SK-N-SH treated with all-trans-retinoic acid at 6 μM for 48 hours (cell line): ENCODE data around the gene GPC2.
A peak's percentile ranks its signal among the peaks of the same experiment; 100 is the strongest.
"Not testable (repeated sequence)": the region's sequence is repeated elsewhere in the genome, so short reads cannot be mapped to it uniquely, and the experiment has no call there.

ENCODE experiments used
- ATAC-seq: fragments of 200-7000 bp; cut with Tn5 transposase; 3 replicates; pipeline ENCODE4 v1.9.1; 2020; ENCODE audit warnings: mild to moderate bottlenecking, moderate library complexity
- ESRRG ChIP-seq: fragments of 250-450 bp; sonication (Bioruptor Pico); IDR thresholded peaks from 2 replicates; pipeline ENCODE4 v1.6.1; 2021; ENCODE audit warnings: mild to moderate bottlenecking
- GLIS3 ChIP-seq: fragments of 250-450 bp; sonication (Bioruptor Pico); IDR thresholded peaks from 2 replicates; pipeline ENCODE4 v1.5.0; 2020; ENCODE audit warnings: mild to moderate bottlenecking, moderate library complexity
- ISL1 ChIP-seq: fragments of 250-450 bp; sonication (Bioruptor Pico); IDR thresholded peaks from 2 replicates; pipeline ENCODE4 v2.1.2; 2022; ENCODE audit warnings: mild to moderate bottlenecking, moderate library complexity
- OSR1 ChIP-seq: fragments of 250-450 bp; sonication (Bioruptor Pico); IDR thresholded peaks from 2 replicates; pipeline ENCODE4 v1.8.0; 2022; ENCODE audit warnings: moderate library complexity, mild to moderate bottlenecking, inconsistent platforms
- PPARA ChIP-seq: fragments of 250-450 bp; sonication (Bioruptor Pico); IDR thresholded peaks from 2 replicates; pipeline ENCODE4 v1.5.0; 2020; ENCODE audit warnings: mild to moderate bottlenecking, borderline replicate concordance
- RARB ChIP-seq: fragments of 250-450 bp; sonication (Bioruptor Pico); IDR thresholded peaks from 2 replicates; pipeline ENCODE4 v1.8.0; 2021; ENCODE audit warnings: mild to moderate bottlenecking, moderate library complexity
- TCF4 ChIP-seq: fragments of 250-450 bp; sonication (Bioruptor Pico); IDR thresholded peaks from 2 replicates; pipeline ENCODE4 v1.8.0; 2021; ENCODE audit warnings: mild to moderate bottlenecking, moderate library complexity, borderline replicate concordance
- TOX ChIP-seq: fragments of 250-450 bp; sonication (Bioruptor Pico); IDR thresholded peaks from 2 replicates; pipeline ENCODE4 v1.8.0; 2021; ENCODE audit warnings: mild to moderate bottlenecking, moderate library complexity, borderline replicate concordance
- ZC3H10 ChIP-seq: fragments of 250-450 bp; sonication (Bioruptor Pico); IDR thresholded peaks from 2 replicates; pipeline ENCODE4 v1.5.1; 2021; ENCODE audit warnings: mild to moderate bottlenecking, moderate library complexity
- ZNF70 ChIP-seq: fragments of 450-650 bp; formaldehyde crosslinking; IDR thresholded peaks from 2 replicates; pipeline ENCODE4 v1.5.0; 2020; ENCODE audit warnings: mild to moderate bottlenecking, moderate library complexity
- ZNF8 ChIP-seq: fragments of 450-650 bp; formaldehyde crosslinking; IDR thresholded peaks from 2 replicates; pipeline ENCODE4 v1.5.0; 2020; ENCODE audit warnings: mild to moderate bottlenecking, moderate library complexity
- TF ChIP-seq, protein P1 (sequence below): fragments of 250-450 bp; sonication (Bioruptor Pico); IDR thresholded peaks from 2 replicates; pipeline ENCODE4 v1.8.0; 2020; ENCODE audit warnings: mild to moderate bottlenecking, moderate library complexity, borderline replicate concordance
- TF ChIP-seq, protein P2 (sequence below): fragments of 250-450 bp; sonication (Bioruptor Pico); IDR thresholded peaks from 2 replicates; pipeline ENCODE4 v1.5.0; 2020; ENCODE audit warnings: mild to moderate bottlenecking, moderate library complexity
- TF ChIP-seq, protein P3 (sequence below): fragments of 250-450 bp; sonication (Bioruptor Pico); IDR thresholded peaks from 2 replicates; pipeline ENCODE4 v1.8.0; 2021; ENCODE audit warnings: low read depth, mild to moderate bottlenecking, moderate library complexity, borderline replicate concordance
- TF ChIP-seq, protein P4 (sequence below): fragments of 250-450 bp; sonication (Bioruptor Pico); IDR thresholded peaks from 2 replicates; pipeline ENCODE4 v1.5.1; 2020; ENCODE audit warnings: low read depth, mild to moderate bottlenecking, moderate library complexity
- TF ChIP-seq, protein P5 (sequence below): fragments of 250-450 bp; sonication (Bioruptor Pico); IDR thresholded peaks from 2 replicates; pipeline ENCODE4 v1.5.1; 2021; ENCODE audit warnings: mild to moderate bottlenecking, moderate library complexity

Gene GPC2

DNA sequence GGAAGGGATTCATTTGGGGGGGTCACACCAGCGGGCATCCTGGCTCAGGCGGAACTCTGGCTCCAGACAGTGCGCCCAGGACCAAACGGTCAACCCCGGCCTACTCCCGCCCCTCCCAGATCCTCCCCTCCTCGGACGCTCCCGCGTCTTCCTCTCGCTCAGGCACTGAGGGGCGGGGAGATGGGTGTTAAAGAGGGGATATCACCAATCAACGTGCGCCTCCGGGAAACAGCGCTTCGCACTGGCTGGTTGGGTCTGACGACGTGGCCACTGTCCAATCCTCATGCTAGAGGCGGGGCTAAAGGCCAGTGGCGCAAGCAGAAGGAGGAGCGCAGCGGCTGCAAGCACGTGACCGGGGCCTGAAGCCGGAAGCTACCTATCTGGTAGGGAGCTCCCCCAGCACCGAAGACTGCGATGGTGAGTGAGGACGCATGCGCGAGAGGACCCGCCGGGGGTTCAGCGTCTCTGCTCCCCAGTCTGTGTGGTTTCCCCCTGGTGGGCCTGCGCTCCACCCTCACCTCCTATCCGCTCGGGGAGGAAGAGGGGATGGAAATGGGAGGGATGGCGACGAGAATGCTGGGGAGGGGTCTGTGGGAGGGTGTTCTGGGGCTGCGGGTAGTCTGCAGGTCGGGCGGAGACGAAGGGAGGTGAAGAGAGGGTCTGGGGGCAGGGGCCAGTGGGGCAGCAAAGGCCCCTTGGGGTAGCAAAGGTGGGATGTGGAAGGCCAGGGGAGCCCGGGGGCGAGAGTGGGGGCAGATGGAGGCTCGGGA lies 28.4 kb downstream of the GPC2 start, which contains the start of gene LAMTOR4:
TSS of gene LAMTOR4 (plus strand) at position 360 of the 770 bp plus-strand sequence. CDS start at position 415, 55 bp downstream.
- TF ChIP-seq, protein P1, sequence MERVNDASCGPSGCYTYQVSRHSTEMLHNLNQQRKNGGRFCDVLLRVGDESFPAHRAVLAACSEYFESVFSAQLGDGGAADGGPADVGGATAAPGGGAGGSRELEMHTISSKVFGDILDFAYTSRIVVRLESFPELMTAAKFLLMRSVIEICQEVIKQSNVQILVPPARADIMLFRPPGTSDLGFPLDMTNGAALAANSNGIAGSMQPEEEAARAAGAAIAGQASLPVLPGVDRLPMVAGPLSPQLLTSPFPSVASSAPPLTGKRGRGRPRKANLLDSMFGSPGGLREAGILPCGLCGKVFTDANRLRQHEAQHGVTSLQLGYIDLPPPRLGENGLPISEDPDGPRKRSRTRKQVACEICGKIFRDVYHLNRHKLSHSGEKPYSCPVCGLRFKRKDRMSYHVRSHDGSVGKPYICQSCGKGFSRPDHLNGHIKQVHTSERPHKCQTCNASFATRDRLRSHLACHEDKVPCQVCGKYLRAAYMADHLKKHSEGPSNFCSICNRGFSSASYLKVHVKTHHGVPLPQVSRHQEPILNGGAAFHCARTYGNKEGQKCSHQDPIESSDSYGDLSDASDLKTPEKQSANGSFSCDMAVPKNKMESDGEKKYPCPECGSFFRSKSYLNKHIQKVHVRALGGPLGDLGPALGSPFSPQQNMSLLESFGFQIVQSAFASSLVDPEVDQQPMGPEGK = 0 out of 2 replicates have a peak, but pooled peaks have one; percentile 46
- TF ChIP-seq, protein P2, sequence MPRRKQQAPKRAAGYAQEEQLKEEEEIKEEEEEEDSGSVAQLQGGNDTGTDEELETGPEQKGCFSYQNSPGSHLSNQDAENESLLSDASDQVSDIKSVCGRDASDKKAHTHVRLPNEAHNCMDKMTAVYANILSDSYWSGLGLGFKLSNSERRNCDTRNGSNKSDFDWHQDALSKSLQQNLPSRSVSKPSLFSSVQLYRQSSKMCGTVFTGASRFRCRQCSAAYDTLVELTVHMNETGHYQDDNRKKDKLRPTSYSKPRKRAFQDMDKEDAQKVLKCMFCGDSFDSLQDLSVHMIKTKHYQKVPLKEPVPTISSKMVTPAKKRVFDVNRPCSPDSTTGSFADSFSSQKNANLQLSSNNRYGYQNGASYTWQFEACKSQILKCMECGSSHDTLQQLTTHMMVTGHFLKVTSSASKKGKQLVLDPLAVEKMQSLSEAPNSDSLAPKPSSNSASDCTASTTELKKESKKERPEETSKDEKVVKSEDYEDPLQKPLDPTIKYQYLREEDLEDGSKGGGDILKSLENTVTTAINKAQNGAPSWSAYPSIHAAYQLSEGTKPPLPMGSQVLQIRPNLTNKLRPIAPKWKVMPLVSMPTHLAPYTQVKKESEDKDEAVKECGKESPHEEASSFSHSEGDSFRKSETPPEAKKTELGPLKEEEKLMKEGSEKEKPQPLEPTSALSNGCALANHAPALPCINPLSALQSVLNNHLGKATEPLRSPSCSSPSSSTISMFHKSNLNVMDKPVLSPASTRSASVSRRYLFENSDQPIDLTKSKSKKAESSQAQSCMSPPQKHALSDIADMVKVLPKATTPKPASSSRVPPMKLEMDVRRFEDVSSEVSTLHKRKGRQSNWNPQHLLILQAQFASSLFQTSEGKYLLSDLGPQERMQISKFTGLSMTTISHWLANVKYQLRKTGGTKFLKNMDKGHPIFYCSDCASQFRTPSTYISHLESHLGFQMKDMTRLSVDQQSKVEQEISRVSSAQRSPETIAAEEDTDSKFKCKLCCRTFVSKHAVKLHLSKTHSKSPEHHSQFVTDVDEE = no peak
- TF ChIP-seq, protein P3, sequence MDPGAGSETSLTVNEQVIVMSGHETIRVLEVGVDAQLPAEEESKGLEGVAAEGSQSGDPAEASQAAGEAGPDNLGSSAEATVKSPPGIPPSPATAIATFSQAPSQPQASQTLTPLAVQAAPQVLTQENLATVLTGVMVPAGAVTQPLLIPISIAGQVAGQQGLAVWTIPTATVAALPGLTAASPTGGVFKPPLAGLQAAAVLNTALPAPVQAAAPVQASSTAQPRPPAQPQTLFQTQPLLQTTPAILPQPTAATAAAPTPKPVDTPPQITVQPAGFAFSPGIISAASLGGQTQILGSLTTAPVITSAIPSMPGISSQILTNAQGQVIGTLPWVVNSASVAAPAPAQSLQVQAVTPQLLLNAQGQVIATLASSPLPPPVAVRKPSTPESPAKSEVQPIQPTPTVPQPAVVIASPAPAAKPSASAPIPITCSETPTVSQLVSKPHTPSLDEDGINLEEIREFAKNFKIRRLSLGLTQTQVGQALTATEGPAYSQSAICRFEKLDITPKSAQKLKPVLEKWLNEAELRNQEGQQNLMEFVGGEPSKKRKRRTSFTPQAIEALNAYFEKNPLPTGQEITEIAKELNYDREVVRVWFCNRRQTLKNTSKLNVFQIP (CRISPR knock-in tag) = no peak
- TF ChIP-seq ZC3H10 (no peak), ZNF8 (CRISPR knock-in tag) (peak; percentile 32; the same call in 1 of the 2 replicates), ZNF70 (CRISPR knock-in tag) (no peak), GLIS3 (CRISPR knock-in tag) (peak; percentile 77; the same call in 1 of the 2 replicates), TOX (CRISPR knock-in tag) (no peak), ESRRG (no peak), PPARA (CRISPR knock-in tag) (no peak), ISL1 (CRISPR knock-in tag) (no peak), RARB (no peak), TCF4 (CRISPR knock-in tag) (no peak)
- TF ChIP-seq, protein P4, sequence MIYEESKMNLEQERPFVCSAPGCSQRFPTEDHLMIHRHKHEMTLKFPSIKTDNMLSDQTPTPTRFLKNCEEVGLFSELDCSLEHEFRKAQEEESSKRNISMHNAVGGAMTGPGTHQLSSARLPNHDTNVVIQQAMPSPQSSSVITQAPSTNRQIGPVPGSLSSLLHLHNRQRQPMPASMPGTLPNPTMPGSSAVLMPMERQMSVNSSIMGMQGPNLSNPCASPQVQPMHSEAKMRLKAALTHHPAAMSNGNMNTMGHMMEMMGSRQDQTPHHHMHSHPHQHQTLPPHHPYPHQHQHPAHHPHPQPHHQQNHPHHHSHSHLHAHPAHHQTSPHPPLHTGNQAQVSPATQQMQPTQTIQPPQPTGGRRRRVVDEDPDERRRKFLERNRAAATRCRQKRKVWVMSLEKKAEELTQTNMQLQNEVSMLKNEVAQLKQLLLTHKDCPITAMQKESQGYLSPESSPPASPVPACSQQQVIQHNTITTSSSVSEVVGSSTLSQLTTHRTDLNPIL = no peak
- ATAC-seq = peak; percentile 98

DNA sequence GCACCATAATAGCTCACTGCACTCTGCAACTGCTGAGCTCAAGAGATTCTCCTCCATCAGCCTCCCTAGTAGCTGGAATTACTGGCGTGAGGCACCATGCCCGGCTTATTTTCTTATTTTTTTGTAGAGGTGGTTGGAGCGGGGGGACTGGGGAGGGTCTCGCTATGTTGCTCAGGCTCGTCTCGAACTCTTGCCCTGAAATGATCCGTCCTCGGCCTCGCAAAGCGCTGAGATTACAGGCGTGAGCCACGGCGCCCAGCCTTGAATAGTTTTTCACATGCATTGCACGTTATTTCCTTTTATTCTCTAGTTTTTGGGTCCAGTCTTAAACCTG lies 29.0 kb downstream of the GPC2 start:
- ATAC-seq = no peak
- TF ChIP-seq, protein P5, sequence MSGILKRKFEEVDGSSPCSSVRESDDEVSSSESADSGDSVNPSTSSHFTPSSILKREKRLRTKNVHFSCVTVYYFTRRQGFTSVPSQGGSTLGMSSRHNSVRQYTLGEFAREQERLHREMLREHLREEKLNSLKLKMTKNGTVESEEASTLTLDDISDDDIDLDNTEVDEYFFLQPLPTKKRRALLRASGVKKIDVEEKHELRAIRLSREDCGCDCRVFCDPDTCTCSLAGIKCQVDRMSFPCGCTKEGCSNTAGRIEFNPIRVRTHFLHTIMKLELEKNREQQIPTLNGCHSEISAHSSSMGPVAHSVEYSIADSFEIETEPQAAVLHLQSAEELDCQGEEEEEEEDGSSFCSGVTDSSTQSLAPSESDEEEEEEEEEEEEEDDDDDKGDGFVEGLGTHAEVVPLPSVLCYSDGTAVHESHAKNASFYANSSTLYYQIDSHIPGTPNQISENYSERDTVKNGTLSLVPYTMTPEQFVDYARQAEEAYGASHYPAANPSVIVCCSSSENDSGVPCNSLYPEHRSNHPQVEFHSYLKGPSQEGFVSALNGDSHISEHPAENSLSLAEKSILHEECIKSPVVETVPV = no peak
- TF ChIP-seq ZNF70 (CRISPR knock-in tag) (no peak), ZC3H10 (no peak)

DNA sequence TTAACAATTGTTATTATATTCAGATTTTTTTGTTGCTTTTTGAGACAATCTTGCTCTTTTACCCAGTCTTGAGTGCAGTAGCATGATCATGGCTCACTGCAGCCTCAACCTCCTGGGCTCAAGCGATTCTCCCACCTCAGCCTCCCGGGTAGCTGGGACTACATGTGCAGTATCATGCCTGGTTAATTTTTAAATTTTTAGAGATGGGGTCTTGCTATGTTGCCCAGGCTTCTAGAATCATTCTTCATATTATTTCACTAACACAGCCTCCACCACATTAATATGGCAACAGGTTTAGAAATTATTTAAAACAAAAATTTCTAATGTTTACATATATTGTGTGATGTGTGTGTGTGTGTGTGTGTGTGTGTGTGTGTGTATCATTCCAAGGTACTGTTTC lies 29.9 kb downstream of the GPC2 start:
- no peak for TF ChIP-seq OSR1 (CRISPR knock-in tag)
- TF ChIP-seq TCF4 (CRISPR knock-in tag) = no peak
- TF ChIP-seq, protein P4 = no peak
- TF ChIP-seq ZNF70 (CRISPR knock-in tag) = no peak
- TF ChIP-seq ZNF8 (CRISPR knock-in tag) = no peak
- TF ChIP-seq, all 23 proteins: peak for 0
- no peak for ATAC-seq

DNA sequence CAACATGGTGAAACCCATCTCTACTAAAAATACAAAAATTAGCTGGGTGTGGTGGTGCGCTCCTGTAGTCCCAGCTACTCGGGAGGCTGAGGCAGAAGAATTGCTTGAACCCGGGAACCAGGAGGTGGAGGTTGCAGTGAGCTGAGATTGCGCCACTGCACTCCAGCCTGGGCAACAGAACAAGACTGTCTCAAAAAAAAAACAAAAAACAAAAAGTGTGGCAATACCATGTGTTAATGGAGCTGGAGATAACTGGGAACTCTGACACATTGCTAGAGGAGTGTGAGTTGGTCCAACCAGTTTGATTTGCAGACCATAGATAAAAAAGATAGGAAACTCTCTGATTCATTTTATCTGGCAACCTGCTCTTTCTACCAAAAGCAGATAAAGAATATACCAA lies 30.8 kb downstream of the GPC2 start:
- ATAC-seq = not testable (repeated sequence)
